HG02938 (cell line): ENCODE data around the gene DLGAP4.

Experiments used
- ATAC-seq: cut with Tn5 transposase; IDR thresholded peaks from one replicate; pipeline ENCODE4 v1.9.1; 2021; ENCODE audit warnings: mild to moderate bottlenecking, moderate library complexity; ENCODE audit not compliant: unreplicated experiment

The DLGAP4 gene

GRCh38 chr20:36525620-36526365 is 219.7 kb downstream of the DLGAP4 start:
- no peak for ATAC-seq

GRCh38 chr20:36526521-36527011 is 220.4 kb downstream of the DLGAP4 start:
- no peak for ATAC-seq

GRCh38 chr20:36527331-36528125 is 221.4 kb downstream of the DLGAP4 start:
- ATAC-seq, result no peak

GRCh38 chr20:36528176-36528874 is 222.2 kb downstream of the DLGAP4 start:
- ATAC-seq, result no peak

GRCh38 chr20:36528875-36529417 is 222.8 kb downstream of the DLGAP4 start:
- no peak for ATAC-seq

- no peak for ATAC-seq
These were observed 226.2 kb downstream of the DLGAP4 start for GRCh38 chr20:36532388-36532787.

GRCh38 chr20:36532822-36533221 is 226.7 kb downstream of the DLGAP4 start:
- ATAC-seq, result no peak

GRCh38 chr20:36538026-36538722 is 232.0 kb downstream of the DLGAP4 start:
- no peak for ATAC-seq

- ATAC-seq, result no peak
These were observed 234.5 kb downstream of the DLGAP4 start for GRCh38 chr20:36540551-36541211.

- ATAC-seq, result no peak
These were observed 235.2 kb downstream of the DLGAP4 start, which contains the start of gene MYL9 for GRCh38 chr20:36541227-36541767. Gene MYL9, plus strand, starts transcription at chr20:36541519. Its CDS starts 3,366 bp downstream, at chr20:36544885.

- ATAC-seq, result no peak
These were observed 235.8 kb downstream of the DLGAP4 start for GRCh38 chr20:36541768-36542488.

GRCh38 chr20:36542516-36543183 is 236.5 kb downstream of the DLGAP4 start:
- ATAC-seq, result no peak

- ATAC-seq, result no peak
These were observed 237.3 kb downstream of the DLGAP4 start for GRCh38 chr20:36543184-36544133.

- no peak for ATAC-seq
These were observed 238.2 kb downstream of the DLGAP4 start for GRCh38 chr20:36544134-36545018.

GRCh38 chr20:36546111-36546736 is 240.1 kb downstream of the DLGAP4 start:
- ATAC-seq, result no peak
